GM21737 (cell line): ENCODE measurements around the gene ZEB1.
"Not testable (repeated sequence)": the region's sequence is repeated elsewhere in the genome, so short reads cannot be mapped to it uniquely, and the experiment has no call there.

ENCODE experiments used
- ATAC-seq: cut with Tn5 transposase; IDR thresholded peaks from one replicate; pipeline ENCODE4 v1.9.1; 2021; ENCODE audit warnings: mild to moderate bottlenecking, moderate library complexity; ENCODE audit not compliant: unreplicated experiment

Gene ZEB1

GRCh38 chr10:31419394-31420063 lies 100.5 kb downstream of the ZEB1 start:
- no peak for ATAC-seq

- no peak for ATAC-seq
Observed at GRCh38 chr10:31421322-31421721, 102.3 kb downstream of the ZEB1 start.

GRCh38 chr10:31422634-31423033 lies 103.6 kb downstream of the ZEB1 start:
- ATAC-seq: no peak

- no peak for ATAC-seq
Observed at GRCh38 chr10:31424473-31424872, 105.5 kb downstream of the ZEB1 start.

- ATAC-seq: no peak
Observed at GRCh38 chr10:31426401-31426800, 107.4 kb downstream of the ZEB1 start.

GRCh38 chr10:31427334-31427733 lies 108.3 kb downstream of the ZEB1 start:
- ATAC-seq: not testable (repeated sequence)

- ATAC-seq: not testable (repeated sequence)
Observed at GRCh38 chr10:31428499-31428898, 109.5 kb downstream of the ZEB1 start.

GRCh38 chr10:31431021-31431420 lies 112.0 kb downstream of the ZEB1 start:
- ATAC-seq: no peak

GRCh38 chr10:31437959-31438358 lies 118.9 kb downstream of the ZEB1 start:
- no peak for ATAC-seq

- ATAC-seq: no peak
Observed at GRCh38 chr10:31451766-31452165, 132.8 kb downstream of the ZEB1 start.

- no peak for ATAC-seq
Observed at GRCh38 chr10:31456468-31456867, 137.5 kb downstream of the ZEB1 start.

- ATAC-seq: no peak
Observed at GRCh38 chr10:31457858-31458257, 138.8 kb downstream of the ZEB1 start.

- ATAC-seq: no peak
Observed at GRCh38 chr10:31458974-31459373, 140.0 kb downstream of the ZEB1 start.

GRCh38 chr10:31460242-31460641 lies 141.2 kb downstream of the ZEB1 start:
- no peak for ATAC-seq

- ATAC-seq: no peak
Observed at GRCh38 chr10:31464552-31464951, 145.5 kb downstream of the ZEB1 start.

- no peak for ATAC-seq
Observed at GRCh38 chr10:31466313-31466712, 147.3 kb downstream of the ZEB1 start.

GRCh38 chr10:31467791-31468535 lies 148.9 kb downstream of the ZEB1 start:
- no peak for ATAC-seq

GRCh38 chr10:31468536-31468859 lies 149.5 kb downstream of the ZEB1 start:
- no peak for ATAC-seq

GRCh38 chr10:31475519-31475918 lies 156.5 kb downstream of the ZEB1 start:
- ATAC-seq: no peak

- no peak for ATAC-seq
Observed at GRCh38 chr10:31476088-31476487, 157.1 kb downstream of the ZEB1 start.

GRCh38 chr10:31477584-31477983 lies 158.6 kb downstream of the ZEB1 start:
- no peak for ATAC-seq

- no peak for ATAC-seq
Observed at GRCh38 chr10:31479752-31480151, 160.7 kb downstream of the ZEB1 start.

GRCh38 chr10:31483546-31483945 lies 164.5 kb downstream of the ZEB1 start:
- ATAC-seq: no peak
